GM12878 (cell line): ENCODE measurements around the gene CAMK2G. TPM values are rescaled to one million over a fixed set of nuclear protein-coding genes. Genes with fewer than 3 reads are reported as not detected.

ENCODE experiments used
- ATAC-seq: fragments of 200-7000 bp; cut with Tn5 transposase; 3 replicates; pipeline ENCODE4 v1.9.1; 2020; ENCODE audit warnings: mild to moderate bottlenecking, moderate library complexity
- BruUV-seq: library from RNA; stranded (reverse); fragments of 400-500 nt; replicated peaks from 2 replicates; lab custom pipeline; 2021; lab: Mats Ljungman, UMichigan
- CTCF ChIA-PET: fragments of 300-600 bp; sonication (Branson Sonifier 250); formaldehyde crosslinking; extraction: SDS; loops from one replicate; lab custom pipeline; 2021; ENCODE audit warnings: inconsistent platforms; lab: Yijun Ruan, JAX
- POLR2A ChIA-PET: fragments of 350-600 bp; formaldehyde crosslinking; extraction: SDS; loops from one replicate; lab custom pipeline; 2021; ENCODE audit warnings: inconsistent platforms; lab: Charles Lee
- RAD21 ChIA-PET: fragments of 300-600 bp; sonication (Branson Sonifier 250); formaldehyde crosslinking; loops from one replicate; lab custom pipeline; 2023; ENCODE audit warnings: antibody characterized with exemption; ENCODE audit not compliant: unreplicated experiment; lab: Charles Lee
- SMC1A ChIA-PET: fragments of 300-600 bp; sonication (Branson Sonifier 250); formaldehyde crosslinking; loops from one replicate; lab custom pipeline; 2023; ENCODE audit not compliant: unreplicated experiment, uncharacterized antibody; lab: Charles Lee
- DNase-seq: peaks from one replicate; pipeline ENCODE4 v3.0.0-alpha.2; 2011; ENCODE audit warnings: low read depth, low spot score
- FAIRE-seq: peaks from 3 replicates; lab custom pipeline; 2011; peaks lifted over from hg19 to GRCh38; lab: Jason Lieb, UNC
- H2AFZ ChIP-seq: 2 replicates; pipeline ENCODE4 v1.6.0; 2011; ENCODE audit warnings: low read depth, low read length, control low read depth; ENCODE audit not compliant: control insufficient read depth
- H3K27ac ChIP-seq: 2 replicates; pipeline ENCODE4 v1.5.1; 2011; ENCODE audit warnings: control low read depth; ENCODE audit not compliant: control insufficient read depth, insufficient read depth
- H3K27me3 ChIP-seq, 2 experiments: replicated peaks in 1 of 2; 2 replicates each; pipeline versions ENCODE4 v1.6.0 to v1.6.1; 2011; ENCODE audit warnings: low read length in 1 of 2; ENCODE audit not compliant: control insufficient read depth in 2 of 2, insufficient read depth in 2 of 2
- H3K36me3 ChIP-seq, 2 experiments: 2 replicates each; pipeline ENCODE4 v1.5.1; 2011; ENCODE audit warnings: low read length in 1 of 2; ENCODE audit not compliant: control insufficient read depth in 2 of 2, insufficient read depth in 2 of 2
- H3K4me1 ChIP-seq: 2 replicates; pipeline ENCODE4 v1.6.1; 2011; ENCODE audit warnings: mild to moderate bottlenecking, low read length, moderate library complexity, mixed read lengths; ENCODE audit not compliant: control insufficient read depth, insufficient read depth
- H3K4me2 ChIP-seq: 2 replicates; pipeline ENCODE4 v1.6.0; 2011; ENCODE audit warnings: control low read depth; ENCODE audit not compliant: control insufficient read depth, insufficient read depth
- H3K4me3 ChIP-seq: fragments of 200-600 bp; sonication (generic); 2 replicates; pipeline ENCODE4 v1.5.1; 2016
- H3K79me2 ChIP-seq: 2 replicates; pipeline ENCODE4 v1.6.0; 2011; ENCODE audit warnings: low read length; ENCODE audit not compliant: control insufficient read depth, insufficient read depth
- H3K9ac ChIP-seq: 2 replicates; pipeline ENCODE4 v1.8.0; 2011; ENCODE audit warnings: low read length, control low read depth, mixed read lengths; ENCODE audit not compliant: control insufficient read depth, insufficient read depth
- H3K9me3 ChIP-seq: replicated peaks from 3 replicates; pipeline ENCODE4 v1.5.1; 2011; ENCODE audit warnings: mild to moderate bottlenecking, low read length; ENCODE audit not compliant: control insufficient read depth, insufficient read depth
- H4K20me1 ChIP-seq: 2 replicates; pipeline ENCODE4 v1.6.0; 2011; ENCODE audit not compliant: control insufficient read depth, insufficient read depth
- EP300 ChIP-seq, 2 experiments: fragments of 150-350 bp in 1 of 2; IDR thresholded peaks; 2 replicates each; pipeline ENCODE4 v1.6.1; 2011 to 2012; ENCODE audit warnings: low read depth in 2 of 2, low read length in 2 of 2, borderline replicate concordance in 1 of 2, improper control_type of control experiment in 1 of 2, inconsistent platforms in 1 of 2; ENCODE audit not compliant: control insufficient read depth in 1 of 2
- IRF4 ChIP-seq: IDR thresholded peaks from 2 replicates; pipeline ENCODE4 v1.6.1; 2011; ENCODE audit warnings: low read depth, low read length
- MXI1 ChIP-seq: fragments of 150-350 bp; IDR thresholded peaks from 2 replicates; pipeline ENCODE4 v1.6.1; 2011; ENCODE audit warnings: low read depth, mild to moderate bottlenecking, inconsistent platforms, low read length, improper control_type of control experiment
- POLR2A ChIP-seq: IDR thresholded peaks from 2 replicates; pipeline ENCODE4 v1.6.1; 2011; ENCODE audit warnings: low read depth, mild to moderate bottlenecking, low read length
- STAT3 ChIP-seq: IDR thresholded peaks from 2 replicates; pipeline ENCODE4 v1.6.1; 2011; ENCODE audit warnings: low read depth, low read length, improper control_type of control experiment
- ZNF24 ChIP-seq: fragments of 450-650 bp; IDR thresholded peaks from 2 replicates; pipeline ENCODE4 v1.6.1; 2017; ENCODE audit warnings: antibody characterized with exemption, mild to moderate bottlenecking
- ZZZ3 ChIP-seq: IDR thresholded peaks from 2 replicates; pipeline ENCODE4 v1.6.1; 2011; ENCODE audit warnings: low read depth; ENCODE audit not compliant: control insufficient read depth, insufficient read length
- WGBS: methylation state at CpG from one replicate; pipeline ENCODE4 v1.1.6; 2016; ENCODE audit warnings: low lambda C conversion rate; ENCODE audit not compliant: insufficient replicate concordance, insufficient coverage; ENCODE audit errors: missing lambda C conversion rate; 5-methylcytosine and 5-hydroxymethylcytosine counted together
- in situ Hi-C: fragments of 300-500 bp; cut with MboI; formaldehyde crosslinking; loops from 9 replicates; pipeline ENCODE4 v1.14.3; 2018; ENCODE audit warnings: mixed read lengths
- intact Hi-C: fragments of 100-400 bp; cut with micrococcal nuclease; formaldehyde crosslinking; loops from one replicate; pipeline ENCODE4 v1.14.2; 2022; ENCODE audit not compliant: unreplicated experiment
- polyA plus RNA-seq, 11 experiments: library from polyadenylated mRNA; depleted of rRNA in 4 of 11; unstranded in 6 of 11; stranded (reverse) in 5 of 11; fragments of >200 nt; fragmentation: Nextera tagmentation in 4 of 11; fragmentation: Illumina TruSeq in 1 of 11; extraction: Ambion mirVana in 4 of 11; extraction: Trizol in 1 of 11; gene quantifications; 1 replicate in 1 of 11; 2 replicates in 10 of 11; pipeline versions ENCODE4 v1.2.1 to v1.2.3, GENCODE V29; 2011 to 2016; ENCODE audit warnings: inconsistent platforms in 2 of 11, missing spikeins in 2 of 11, low read depth in 1 of 11
- total RNA-seq, 4 experiments: library from RNA; depleted of rRNA in 3 of 4; stranded (reverse); fragments of >200 nt in 3 of 4; fragmentation: Illumina TruSeq in 1 of 4; extraction: Trizol in 1 of 4; gene quantifications; 2 replicates each; pipeline versions ENCODE4 v1.2.1 to v1.2.3, GENCODE V29; 2013 to 2021
- TF ChIP-seq, protein P1 (sequence below): fragments of 450-650 bp; IDR thresholded peaks from 2 replicates; pipeline ENCODE4 v1.6.1; 2017; ENCODE audit warnings: mild to moderate bottlenecking, moderate library complexity

CAMK2G gene
- total and polyA plus RNA-seq, 10 of the 15 experiments (the other 5 are each of a cell fraction or from before 2014, with no cell fraction given) = 5.5 to 24.3 (median 16.9) TPM

- H3K27me3 ChIP-seq = no peaks in the 10 kb centered on the region
- H3K9me3 ChIP-seq = no peaks in the 10 kb centered on the region
- ATAC-seq (no peak), DNase-seq (no peak), FAIRE-seq (no peak)
- H3K79me2 ChIP-seq = peaks cover 29% of the 10 kb centered on the region
- H3K9ac ChIP-seq = no peak overlapping the region
- peaks cover 5% of the 10 kb centered on the region; the same call in 1 of the 2 replicates for H3K4me1 ChIP-seq
- peaks cover 14 to 18% of the 10 kb centered on the region in 2 experiments for H3K36me3 ChIP-seq
- in situ Hi-C loops (no loop called here), intact Hi-C loops (loop anchor here (10.0 kb wide), 1 partner anchor 135 kb away; the partner anchor contains the start of gene SYNPO2L)
- POLR2A ChIA-PET = interaction anchor here (0.9 kb wide), 1 partner anchor 14 kb away, joined by 3 read pairs; no protein-coding TSS in a partner anchor
- CTCF ChIA-PET = no interaction called here
- RAD21 ChIA-PET = no interaction called here
- BruUV-seq = no TSS peak
- SMC1A ChIA-PET = interaction anchor here (1.1 kb wide), 1 partner anchor 9 kb away, joined by 3 read pairs; no protein-coding TSS in a partner anchor
- no peak overlapping the region for H3K27ac ChIP-seq
- peaks cover 4% of the 10 kb centered on the region; the same call in 1 of the 2 replicates for H4K20me1 ChIP-seq
- WGBS = 96% methylated on average over 10 of the region's 10 CpGs
- H3K4me3 ChIP-seq = no peak overlapping the region
- H3K4me2 ChIP-seq = no peak overlapping the region
- H2AFZ ChIP-seq = no peak overlapping the region
- no peak for TF ChIP-seq IRF4
- no peak for TF ChIP-seq EP300 (IDR thresholded peaks at IDR 0.05; ENCODE audit: borderline replicate concordance in 1 of 2, control insufficient read depth in 1 of 2, low read depth in 2 of 2, low read length in 2 of 2)
- TF ChIP-seq STAT3 = no peak
- no peak for TF ChIP-seq MXI1
Observed at GRCh38 chr10:73789659-73790055, 84.7 kb downstream of the CAMK2G start.

GRCh38 chr10:73788864-73789658 is 85.3 kb downstream of the CAMK2G start:
- ChIA-PET POLR2A (interaction anchor here (0.7 to 1.7 kb wide), 3 partner anchors 9 to 21 kb away, joined by 3 to 5 read pairs (median 3); no protein-coding TSS in a partner anchor), SMC1A (interaction anchor here (1.1 kb wide), 1 partner anchor 9 kb away, joined by 3 read pairs; no protein-coding TSS in a partner anchor), RAD21 (no interaction called here), CTCF (no interaction called here)
- DNase-seq (no peak), ATAC-seq (no peak), FAIRE-seq (no peak)
- H3K4me2 ChIP-seq = no peak overlapping the region
- in situ Hi-C loops (no loop called here), intact Hi-C loops (loop anchor here (10.0 kb wide), 1 partner anchor 134 kb away; the partner anchor contains the start of gene SYNPO2L)
- no peak overlapping the region for H2AFZ ChIP-seq
- no peak overlapping the region for H3K4me3 ChIP-seq
- H3K79me2 ChIP-seq = peaks cover 34% of the 10 kb centered on the region
- H3K27me3 ChIP-seq = no peaks in the 10 kb centered on the region
- 88% methylated on average over 17 of the region's 17 CpGs for WGBS
- no peaks in the 10 kb centered on the region for H3K9me3 ChIP-seq
- H3K9ac ChIP-seq = no peak overlapping the region
- TF ChIP-seq ZZZ3 = no peak
- TF ChIP-seq ZNF24 = no peak
- TF ChIP-seq, protein P1, sequence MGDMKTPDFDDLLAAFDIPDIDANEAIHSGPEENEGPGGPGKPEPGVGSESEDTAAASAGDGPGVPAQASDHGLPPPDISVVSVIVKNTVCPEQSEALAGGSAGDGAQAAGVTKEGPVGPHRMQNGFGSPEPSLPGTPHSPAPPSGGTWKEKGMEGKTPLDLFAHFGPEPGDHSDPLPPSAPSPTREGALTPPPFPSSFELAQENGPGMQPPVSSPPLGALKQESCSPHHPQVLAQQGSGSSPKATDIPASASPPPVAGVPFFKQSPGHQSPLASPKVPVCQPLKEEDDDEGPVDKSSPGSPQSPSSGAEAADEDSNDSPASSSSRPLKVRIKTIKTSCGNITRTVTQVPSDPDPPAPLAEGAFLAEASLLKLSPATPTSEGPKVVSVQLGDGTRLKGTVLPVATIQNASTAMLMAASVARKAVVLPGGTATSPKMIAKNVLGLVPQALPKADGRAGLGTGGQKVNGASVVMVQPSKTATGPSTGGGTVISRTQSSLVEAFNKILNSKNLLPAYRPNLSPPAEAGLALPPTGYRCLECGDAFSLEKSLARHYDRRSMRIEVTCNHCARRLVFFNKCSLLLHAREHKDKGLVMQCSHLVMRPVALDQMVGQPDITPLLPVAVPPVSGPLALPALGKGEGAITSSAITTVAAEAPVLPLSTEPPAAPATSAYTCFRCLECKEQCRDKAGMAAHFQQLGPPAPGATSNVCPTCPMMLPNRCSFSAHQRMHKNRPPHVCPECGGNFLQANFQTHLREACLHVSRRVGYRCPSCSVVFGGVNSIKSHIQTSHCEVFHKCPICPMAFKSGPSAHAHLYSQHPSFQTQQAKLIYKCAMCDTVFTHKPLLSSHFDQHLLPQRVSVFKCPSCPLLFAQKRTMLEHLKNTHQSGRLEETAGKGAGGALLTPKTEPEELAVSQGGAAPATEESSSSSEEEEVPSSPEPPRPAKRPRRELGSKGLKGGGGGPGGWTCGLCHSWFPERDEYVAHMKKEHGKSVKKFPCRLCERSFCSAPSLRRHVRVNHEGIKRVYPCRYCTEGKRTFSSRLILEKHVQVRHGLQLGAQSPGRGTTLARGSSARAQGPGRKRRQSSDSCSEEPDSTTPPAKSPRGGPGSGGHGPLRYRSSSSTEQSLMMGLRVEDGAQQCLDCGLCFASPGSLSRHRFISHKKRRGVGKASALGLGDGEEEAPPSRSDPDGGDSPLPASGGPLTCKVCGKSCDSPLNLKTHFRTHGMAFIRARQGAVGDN = no peak
- no peak for TF ChIP-seq POLR2A
- H3K4me1 ChIP-seq = peaks cover 5% of the 10 kb centered on the region
- peaks cover 8 to 18% of the 10 kb centered on the region in 2 experiments for H3K36me3 ChIP-seq
- BruUV-seq = no TSS peak
- H4K20me1 ChIP-seq = peaks cover 4% of the 10 kb centered on the region; the same call in 1 of the 2 replicates
- H3K27ac ChIP-seq = no peak overlapping the region
